Measurements from ENCODE around the gene ADAMTS12.

The ADAMTS12 gene

GRCh38 chr5:33690374-33691135 lies 201.2 kb downstream of the ADAMTS12 start:
- no peak for DNase-seq
- in situ Hi-C loops (cut with MboI; ENCODE audit: low pct_unique_long_range_greater_than_20kb, low sequenced_read_pairs), result no loop called here

- no peak for DNase-seq
- in situ Hi-C loops (cut with MboI; ENCODE audit: low pct_unique_long_range_greater_than_20kb, low sequenced_read_pairs), result no loop called here
These were observed 203.3 kb downstream of the ADAMTS12 start for GRCh38 chr5:33688526-33688925.

GRCh38 chr5:33688066-33688465 lies 203.7 kb downstream of the ADAMTS12 start:
- no peak for DNase-seq
- in situ Hi-C loops (cut with MboI; ENCODE audit: low pct_unique_long_range_greater_than_20kb, low sequenced_read_pairs), result no loop called here

GRCh38 chr5:33685873-33686755 lies 205.7 kb downstream of the ADAMTS12 start:
- DNase-seq, result no peak
- in situ Hi-C loops (cut with MboI; ENCODE audit: low pct_unique_long_range_greater_than_20kb, low sequenced_read_pairs), result no loop called here

GRCh38 chr5:33684496-33685159 lies 207.2 kb downstream of the ADAMTS12 start:
- in situ Hi-C loops (cut with MboI; ENCODE audit: low pct_unique_long_range_greater_than_20kb, low sequenced_read_pairs), result no loop called here
- DNase-seq, result no peak

- DNase-seq, result no peak
- in situ Hi-C loops (cut with MboI; ENCODE audit: low pct_unique_long_range_greater_than_20kb, low sequenced_read_pairs), result no loop called here
These were observed 212.0 kb downstream of the ADAMTS12 start for GRCh38 chr5:33679791-33680190.

GRCh38 chr5:33675958-33676464 lies 215.8 kb downstream of the ADAMTS12 start:
- in situ Hi-C loops (cut with MboI; ENCODE audit: low pct_unique_long_range_greater_than_20kb, low sequenced_read_pairs), result no loop called here
- DNase-seq, result peak; percentile 77

GRCh38 chr5:33671700-33672291 lies 220.0 kb downstream of the ADAMTS12 start:
- DNase-seq, result no peak
- in situ Hi-C loops (cut with MboI; ENCODE audit: low pct_unique_long_range_greater_than_20kb, low sequenced_read_pairs), result no loop called here

GRCh38 chr5:33662722-33663427 lies 228.9 kb downstream of the ADAMTS12 start:
- in situ Hi-C loops (cut with MboI; ENCODE audit: low pct_unique_long_range_greater_than_20kb, low sequenced_read_pairs), result no loop called here
- no peak for DNase-seq

- in situ Hi-C loops (cut with MboI; ENCODE audit: low pct_unique_long_range_greater_than_20kb, low sequenced_read_pairs), result no loop called here
- DNase-seq, result no peak
These were observed 232.1 kb downstream of the ADAMTS12 start for GRCh38 chr5:33659526-33660169.

GRCh38 chr5:33657804-33658440 lies 233.9 kb downstream of the ADAMTS12 start:
- no peak for DNase-seq
- in situ Hi-C loops (cut with MboI; ENCODE audit: low pct_unique_long_range_greater_than_20kb, low sequenced_read_pairs), result no loop called here

GRCh38 chr5:33657176-33657575 lies 234.6 kb downstream of the ADAMTS12 start:
- in situ Hi-C loops (cut with MboI; ENCODE audit: low pct_unique_long_range_greater_than_20kb, low sequenced_read_pairs), result no loop called here

GRCh38 chr5:33650911-33651310 lies 240.9 kb downstream of the ADAMTS12 start:
- no peak for DNase-seq
- in situ Hi-C loops (cut with MboI; ENCODE audit: low pct_unique_long_range_greater_than_20kb, low sequenced_read_pairs), result no loop called here

More at GRCh38 chr5:33657176-33657575, 234.6 kb downstream of the ADAMTS12 start:
- no peak for DNase-seq

- in situ Hi-C loops (cut with MboI; ENCODE audit: low pct_unique_long_range_greater_than_20kb, low sequenced_read_pairs), result no loop called here
- no peak for DNase-seq
These were observed 242.0 kb downstream of the ADAMTS12 start for GRCh38 chr5:33649549-33650482.

GRCh38 chr5:33641744-33642505 lies 249.9 kb downstream of the ADAMTS12 start:
- in situ Hi-C loops (cut with MboI; ENCODE audit: low pct_unique_long_range_greater_than_20kb, low sequenced_read_pairs), result no loop called here
- peak; percentile 11 for DNase-seq

GRCh38 chr5:33639474-33639873 lies 252.3 kb downstream of the ADAMTS12 start:
- DNase-seq, result no peak

More at GRCh38 chr5:33639474-33639873, 252.3 kb downstream of the ADAMTS12 start:
- in situ Hi-C loops (cut with MboI; ENCODE audit: low pct_unique_long_range_greater_than_20kb, low sequenced_read_pairs), result no loop called here

Data from KBM-7 (cell line).